MM.1S (cell line): ENCODE measurements around the gene ABCG4.

ENCODE experiments used
- DNase-seq: peaks from one replicate; pipeline ENCODE4 v3.0.0-alpha.2; 2015
- H2AFZ ChIP-seq: fragments of 300-600 bp; sonication (generic); 2 replicates; pipeline ENCODE4 v1.6.0; 2016; ENCODE audit warnings: antibody characterized with exemption, low read length
- H3F3A ChIP-seq: fragments of 300-600 bp; sonication (generic); 2 replicates; pipeline ENCODE4 v1.6.1; 2016; ENCODE audit warnings: mild to moderate bottlenecking, antibody characterized with exemption, low read length, moderate library complexity, mixed read lengths; ENCODE audit not compliant: insufficient read depth
- H3K27ac ChIP-seq: fragments of 300-600 bp; sonication (generic); 2 replicates; pipeline ENCODE4 v1.5.1; 2016; ENCODE audit warnings: mild to moderate bottlenecking, low read length
- H3K27me3 ChIP-seq: fragments of 300-600 bp; sonication (generic); replicated peaks from 2 replicates; pipeline ENCODE4 v1.6.0; 2016; ENCODE audit warnings: low read length; ENCODE audit not compliant: insufficient read depth
- H3K36me3 ChIP-seq: fragments of 300-600 bp; sonication (generic); replicated peaks from 2 replicates; pipeline ENCODE4 v1.6.1; 2016; ENCODE audit warnings: mild to moderate bottlenecking, low read length, mixed read lengths; ENCODE audit not compliant: insufficient read depth
- H3K4me1 ChIP-seq: fragments of 300-600 bp; sonication (generic); 2 replicates; pipeline ENCODE4 v1.6.1; 2016; ENCODE audit warnings: low read length, mixed read lengths
- H3K4me2 ChIP-seq: fragments of 300-600 bp; sonication (generic); 2 replicates; pipeline ENCODE4 v1.6.0; 2016; ENCODE audit warnings: low read depth, low read length
- H3K4me3 ChIP-seq: fragments of 300-600 bp; sonication (generic); 2 replicates; pipeline ENCODE4 v1.5.1; 2016; ENCODE audit warnings: low read length, mixed read lengths
- H3K79me2 ChIP-seq: fragments of 300-600 bp; sonication (generic); 2 replicates; pipeline ENCODE4 v1.6.1; 2016; ENCODE audit warnings: mixed run types, low read length, mixed read lengths
- H3K9ac ChIP-seq: fragments of 300-600 bp; sonication (generic); 2 replicates; pipeline ENCODE4 v1.6.1; 2016; ENCODE audit warnings: low read length, mixed read lengths
- H3K9me2 ChIP-seq: fragments of 300-600 bp; sonication (generic); replicated peaks from 2 replicates; pipeline ENCODE4 v1.6.1; 2016; ENCODE audit warnings: mild to moderate bottlenecking, low read length, mixed read lengths; ENCODE audit not compliant: insufficient read depth
- H3K9me3 ChIP-seq: fragments of 300-600 bp; sonication (generic); replicated peaks from 2 replicates; pipeline ENCODE4 v1.6.1; 2016; ENCODE audit warnings: mild to moderate bottlenecking, low read length, mixed read lengths; ENCODE audit not compliant: insufficient read depth
- H4K20me1 ChIP-seq: fragments of 300-600 bp; sonication (generic); 2 replicates; pipeline ENCODE4 v1.6.1; 2016; ENCODE audit warnings: mild to moderate bottlenecking, low read length, moderate library complexity, mixed read lengths; ENCODE audit not compliant: insufficient read depth
- CTCF ChIP-seq: fragments of 300-600 bp; sonication (generic); IDR thresholded peaks from 2 replicates; pipeline ENCODE4 v1.5.1; 2016; ENCODE audit warnings: antibody characterized with exemption, low read length, mixed read lengths
- EZH2 ChIP-seq: fragments of 300-600 bp; sonication (generic); optimal IDR thresholded peaks from 2 replicates; pipeline ENCODE3; 2017; ENCODE audit warnings: low read depth, mild to moderate bottlenecking, antibody characterized with exemption, low read length, mixed read lengths
- EZH2phosphoT487 ChIP-seq: fragments of 300-600 bp; sonication (generic); IDR thresholded peaks from 2 replicates; pipeline ENCODE4 v1.6.1; 2018; ENCODE audit warnings: antibody characterized with exemption, low read length

ABCG4 gene

GRCh38 chr11:119209186-119209585 lies 60.3 kb downstream of the ABCG4 start:
- no peak overlapping the region for H3K4me3 ChIP-seq
- no peak for DNase-seq
- peaks cover 8% of the 10 kb centered on the region; the same call in 1 of the 2 replicates for H3K4me1 ChIP-seq
- no peak overlapping the region for H3K27ac ChIP-seq
- no peaks in the 10 kb centered on the region for H3K27me3 ChIP-seq
- no peaks in the 10 kb centered on the region for H4K20me1 ChIP-seq
- no peak overlapping the region for H3K4me2 ChIP-seq
- no peak overlapping the region for H3K9ac ChIP-seq
- no peaks in the 10 kb centered on the region for H3K9me2 ChIP-seq
- H3F3A ChIP-seq = peaks cover 6% of the 10 kb centered on the region; the same call in 1 of the 2 replicates
- no peaks in the 10 kb centered on the region for H3K9me3 ChIP-seq
- H2AFZ ChIP-seq = no peak overlapping the region
- TF ChIP-seq CTCF = no peak
- no peak for TF ChIP-seq EZH2
- no peak for TF ChIP-seq EZH2phosphoT487
- H3K79me2 ChIP-seq = peaks cover 74% of the 10 kb centered on the region
- no peaks in the 10 kb centered on the region for H3K36me3 ChIP-seq

GRCh38 chr11:119210050-119210449 lies 61.2 kb downstream of the ABCG4 start:
- no peak for DNase-seq
- no peak overlapping the region for H2AFZ ChIP-seq
- peaks cover 83% of the 10 kb centered on the region for H3K79me2 ChIP-seq
- H3K36me3 ChIP-seq = no peaks in the 10 kb centered on the region
- no peaks in the 10 kb centered on the region for H3K27me3 ChIP-seq
- H3F3A ChIP-seq = peaks cover 6% of the 10 kb centered on the region; the same call in 1 of the 2 replicates
- no peaks in the 10 kb centered on the region for H4K20me1 ChIP-seq
- TF ChIP-seq EZH2 (no peak), EZH2phosphoT487 (no peak), CTCF (no peak)
- H3K4me1 ChIP-seq = peaks cover 3% of the 10 kb centered on the region; the same call in 1 of the 2 replicates
- no peaks in the 10 kb centered on the region for H3K9me2 ChIP-seq
- no peaks in the 10 kb centered on the region for H3K9me3 ChIP-seq
- no peak overlapping the region for H3K4me3 ChIP-seq
- no peak overlapping the region for H3K27ac ChIP-seq
- H3K9ac ChIP-seq = no peak overlapping the region
- H3K4me2 ChIP-seq = no peak overlapping the region
